ENCODE data around the gene FOXO6.

Gene FOXO6

DNA sequence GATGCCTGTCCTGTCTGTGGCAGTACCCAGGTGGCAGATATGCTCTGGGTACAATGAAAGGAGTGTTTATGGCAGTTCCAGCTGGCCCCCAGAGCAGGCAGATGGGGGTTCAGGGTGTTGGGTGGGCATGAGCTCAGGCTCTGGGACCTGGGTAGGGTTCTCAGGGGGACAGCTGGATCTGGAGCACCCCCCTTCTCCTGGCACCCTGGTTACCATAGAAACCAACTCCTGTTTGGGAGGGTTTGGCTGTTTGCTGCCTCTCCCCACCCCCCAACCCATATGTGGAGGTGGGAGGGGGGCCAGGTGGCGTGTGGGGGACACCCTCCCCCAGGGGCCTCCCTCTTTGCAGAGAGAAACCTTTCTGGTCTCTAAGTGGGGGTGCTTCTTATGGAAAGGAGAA, 7.1 kb downstream of the FOXO6 start:
- DNase-seq, result no peak

DNA sequence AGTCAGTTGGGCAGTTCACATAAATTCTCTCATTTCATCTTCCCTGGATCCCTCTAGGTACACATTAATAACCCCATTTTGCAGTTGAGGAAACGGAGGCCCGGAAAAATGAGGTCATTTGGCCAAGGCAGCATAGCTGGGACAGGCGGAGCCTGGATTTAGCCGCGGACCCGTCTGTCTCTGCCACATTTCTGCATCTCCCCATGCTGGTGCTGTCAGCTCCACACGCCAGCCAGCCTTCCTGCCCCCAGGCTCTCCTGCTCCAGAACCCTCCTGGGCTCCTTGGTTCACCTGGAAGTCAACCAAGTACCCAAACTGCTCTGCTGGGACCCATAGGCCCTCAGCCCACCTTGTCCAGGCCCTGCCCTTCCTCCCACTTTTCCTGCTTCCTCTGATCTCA, 7.6 kb downstream of the FOXO6 start:
- no peak for DNase-seq

DNA sequence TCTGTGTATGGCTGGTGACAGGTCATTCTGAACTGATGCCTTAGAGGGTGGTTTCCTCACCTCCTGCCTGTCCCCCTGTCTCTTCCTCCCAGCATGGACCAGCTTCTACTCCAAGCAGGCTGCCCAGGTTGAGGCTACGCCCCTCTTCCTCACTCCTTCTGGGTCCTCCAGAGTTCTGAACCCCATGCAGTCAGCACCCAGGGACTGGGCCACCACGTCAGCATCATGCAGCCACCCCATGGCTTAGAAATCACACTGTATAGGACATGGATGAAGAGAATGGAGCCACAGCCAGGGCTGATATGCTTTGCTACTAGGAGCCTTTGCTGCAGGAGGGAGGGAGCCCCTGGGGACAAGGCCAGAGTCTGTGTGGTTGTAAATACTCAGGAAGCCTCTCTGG, 8.3 kb downstream of the FOXO6 start:
- DNase-seq, result no peak

DNA sequence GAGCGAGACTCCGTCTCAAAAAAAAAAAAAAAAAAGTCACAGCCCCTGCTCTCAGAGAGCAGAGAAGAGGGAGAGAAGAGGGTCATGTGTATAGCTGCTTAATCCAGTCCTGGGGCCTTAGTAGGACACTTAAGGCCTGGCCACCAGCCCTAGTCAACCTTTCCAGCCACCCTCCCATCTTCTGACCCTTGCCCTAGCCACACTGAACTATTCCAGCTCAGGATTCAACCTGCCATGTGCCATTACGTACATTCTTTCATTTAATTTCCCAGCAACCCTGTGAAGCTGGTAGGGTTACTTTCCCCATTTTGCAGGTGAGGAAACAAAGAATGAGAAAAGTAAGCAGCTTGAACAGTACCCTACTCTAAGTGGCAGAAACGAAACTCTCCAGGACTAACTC, 9.0 kb downstream of the FOXO6 start:
- DNase-seq, result no peak

DNA sequence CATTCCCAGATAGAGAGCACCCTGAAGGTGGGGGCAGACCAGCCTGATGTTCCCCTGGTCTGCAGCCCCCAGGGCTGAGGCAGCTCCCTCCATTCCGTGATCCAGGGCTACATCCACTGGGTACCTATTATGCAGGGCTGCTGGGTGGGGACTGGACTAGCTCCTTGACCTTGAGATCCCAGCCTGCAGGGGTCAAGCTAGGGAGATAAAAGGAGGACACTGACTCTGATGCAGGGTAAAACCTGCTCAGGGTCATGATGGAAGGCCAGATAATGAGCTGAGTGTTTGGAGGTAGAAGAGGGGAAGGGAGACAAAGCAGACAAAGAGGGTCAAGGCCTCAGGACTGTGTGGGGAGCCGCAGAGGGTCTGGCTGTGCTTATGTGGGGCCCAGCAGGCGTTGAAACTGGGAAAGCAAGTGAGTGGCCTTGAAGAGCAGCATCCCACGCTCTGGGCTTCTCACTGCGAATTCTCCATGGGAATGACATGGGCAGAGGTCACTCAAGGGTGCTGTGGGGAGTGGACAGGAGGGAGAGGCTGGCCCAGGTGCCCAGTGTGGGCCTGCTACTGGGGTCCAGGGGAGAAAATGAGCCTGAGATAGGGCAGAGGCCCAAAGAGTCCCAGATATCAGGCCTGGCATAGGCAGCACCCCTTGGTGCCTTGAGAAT, 9.7 kb downstream of the FOXO6 start:
- DNase-seq, result no peak

DNA sequence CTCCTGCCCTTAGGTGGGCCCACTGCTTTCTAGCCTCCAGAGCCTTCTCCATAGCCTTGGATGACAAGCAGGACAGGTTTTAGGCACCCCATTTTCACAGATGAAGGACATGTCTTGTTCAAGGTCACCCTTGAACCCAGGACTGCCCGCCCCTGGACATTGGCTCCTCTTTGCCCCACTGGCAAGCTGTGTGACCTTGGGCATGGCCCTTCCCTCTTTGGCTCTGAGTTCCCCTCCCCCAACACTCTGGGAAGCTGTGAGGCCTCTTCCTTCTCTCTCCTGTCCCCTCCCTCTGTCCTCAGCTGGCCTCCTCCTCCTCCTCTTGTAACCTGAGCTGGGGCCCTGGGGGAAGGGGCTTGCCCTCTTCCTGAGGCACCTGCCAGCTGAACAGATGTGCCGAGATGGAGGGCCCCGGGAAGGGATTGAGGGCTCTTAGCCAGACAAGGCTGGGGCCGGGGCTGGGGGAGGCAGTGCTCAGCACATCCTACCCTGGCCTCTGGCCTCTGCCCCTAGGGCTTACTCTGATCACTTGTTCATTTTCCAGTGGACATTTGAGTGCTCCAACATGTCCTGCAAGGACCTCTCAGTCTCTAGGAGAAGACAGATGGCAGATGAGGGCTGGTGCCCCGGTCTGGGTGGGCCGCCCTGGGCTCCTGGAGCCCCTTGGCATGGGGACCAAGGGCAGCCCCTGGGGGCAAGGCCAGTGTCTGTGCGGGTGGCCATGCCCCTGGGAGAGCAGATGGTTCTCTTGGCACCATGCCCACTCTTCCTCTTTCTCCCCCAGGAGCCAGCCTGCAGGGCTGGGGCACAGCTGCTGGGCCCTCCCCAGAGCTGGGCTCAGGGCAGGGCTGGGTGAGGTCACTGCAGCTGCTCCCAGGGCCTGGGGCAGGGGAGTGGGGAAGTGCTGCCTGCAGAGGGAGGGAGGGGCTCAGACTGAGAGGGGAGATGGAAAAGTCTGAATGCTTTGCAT, 10.7 kb downstream of the FOXO6 start:
- peak; percentile 94 for DNase-seq

DNA sequence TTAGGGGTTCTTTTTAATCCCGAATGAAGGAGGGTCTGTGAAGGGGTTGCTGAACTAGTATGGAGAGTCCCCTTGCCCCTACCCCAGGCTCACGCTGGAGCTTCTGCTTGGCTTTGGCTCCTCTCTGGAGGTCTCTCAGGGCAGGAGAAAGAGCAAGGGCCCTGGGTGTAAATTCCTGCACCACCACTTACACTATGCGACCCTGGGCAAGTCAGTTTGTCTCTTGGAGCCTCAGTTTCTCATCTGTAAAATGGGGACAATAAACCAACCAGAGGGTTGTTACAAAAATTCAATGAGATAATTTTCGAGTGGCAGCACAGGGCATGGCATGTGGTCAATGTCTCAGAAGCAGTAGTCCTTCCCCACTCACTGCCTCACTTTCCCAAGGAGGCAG, 11.4 kb downstream of the FOXO6 start:
- no peak for DNase-seq

DNA sequence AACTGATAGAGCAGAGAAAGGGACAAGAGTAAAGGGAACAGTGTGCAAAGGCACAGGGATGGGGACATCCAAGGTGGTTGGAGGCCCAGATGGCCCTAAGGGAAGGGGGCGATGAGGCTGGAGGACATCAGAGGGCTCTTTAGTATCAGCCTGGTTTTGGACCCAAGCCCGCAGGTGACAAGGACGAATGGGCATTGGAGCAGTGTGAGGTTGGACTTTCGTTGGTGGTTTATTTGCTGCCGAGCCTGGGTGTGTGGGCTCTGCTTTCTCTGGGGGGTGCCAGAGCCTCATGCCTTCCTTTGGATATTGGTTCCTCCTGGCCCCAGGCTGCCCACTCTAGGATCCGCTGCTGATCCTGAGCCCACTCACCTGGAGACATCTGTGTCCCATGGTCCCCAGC, 12.1 kb downstream of the FOXO6 start:
- DNase-seq, result no peak

DNA sequence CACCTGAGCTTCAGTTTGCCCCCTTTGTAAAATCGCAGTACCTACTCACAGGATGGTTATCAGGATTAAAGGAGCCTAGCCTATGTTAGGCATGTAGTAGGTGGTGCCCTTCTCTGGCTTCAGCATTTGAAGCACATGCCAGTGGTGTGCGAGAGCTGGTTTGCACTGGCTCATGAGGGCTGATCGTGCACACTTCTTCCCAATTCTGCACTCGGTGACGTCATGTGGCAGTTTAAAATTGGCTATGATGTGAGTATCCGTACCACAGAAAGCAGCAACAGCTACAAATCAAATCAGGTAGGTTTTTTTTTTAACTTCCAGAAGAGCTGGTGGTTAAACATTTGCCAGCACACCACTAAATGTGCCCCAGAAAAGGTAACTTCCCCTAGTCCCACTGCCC, 13.5 kb downstream of the FOXO6 start:
- DNase-seq, result no peak

DNA sequence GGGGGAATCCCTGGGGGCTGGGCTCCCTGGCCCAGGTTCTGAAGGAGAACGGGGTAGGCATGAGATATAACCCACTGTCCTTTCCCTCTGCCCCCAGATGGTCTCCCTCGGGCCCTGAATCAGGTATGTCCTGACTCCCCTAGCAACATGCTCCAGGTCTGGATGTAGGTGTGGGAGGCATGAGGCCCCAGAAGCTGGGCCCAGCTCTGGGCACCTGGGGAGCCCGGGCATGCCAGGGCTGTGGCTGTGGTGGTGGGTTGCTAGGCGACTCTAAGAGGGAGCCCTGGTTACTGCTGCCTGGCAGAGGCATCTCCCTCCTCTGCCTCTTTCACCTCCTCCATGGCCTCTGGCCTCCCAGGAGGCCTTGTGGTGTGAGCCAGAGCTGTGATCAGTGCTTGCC, 16.2 kb downstream of the FOXO6 start:
- DNase-seq, result no peak

DNA sequence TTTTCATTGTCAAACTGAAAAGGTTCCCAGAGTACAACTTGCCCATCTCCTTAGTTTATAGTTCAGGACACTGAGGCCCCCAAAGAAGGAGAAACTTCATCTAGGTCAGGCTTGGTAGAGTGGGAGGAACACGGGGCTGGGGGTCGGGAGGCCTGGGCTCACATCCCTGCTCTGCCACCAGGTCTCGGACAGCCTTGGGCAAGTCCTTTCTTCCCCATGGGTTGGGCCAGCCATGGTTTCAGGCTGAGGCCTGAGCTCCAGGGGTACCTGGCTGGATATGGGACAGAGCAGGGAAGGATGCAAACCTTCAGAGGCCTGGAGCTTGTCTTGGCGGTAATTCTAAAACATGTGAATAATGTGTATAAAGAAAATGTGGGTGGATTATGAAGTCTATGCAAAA, 17.0 kb downstream of the FOXO6 start:
- DNase-seq, result no peak

DNA sequence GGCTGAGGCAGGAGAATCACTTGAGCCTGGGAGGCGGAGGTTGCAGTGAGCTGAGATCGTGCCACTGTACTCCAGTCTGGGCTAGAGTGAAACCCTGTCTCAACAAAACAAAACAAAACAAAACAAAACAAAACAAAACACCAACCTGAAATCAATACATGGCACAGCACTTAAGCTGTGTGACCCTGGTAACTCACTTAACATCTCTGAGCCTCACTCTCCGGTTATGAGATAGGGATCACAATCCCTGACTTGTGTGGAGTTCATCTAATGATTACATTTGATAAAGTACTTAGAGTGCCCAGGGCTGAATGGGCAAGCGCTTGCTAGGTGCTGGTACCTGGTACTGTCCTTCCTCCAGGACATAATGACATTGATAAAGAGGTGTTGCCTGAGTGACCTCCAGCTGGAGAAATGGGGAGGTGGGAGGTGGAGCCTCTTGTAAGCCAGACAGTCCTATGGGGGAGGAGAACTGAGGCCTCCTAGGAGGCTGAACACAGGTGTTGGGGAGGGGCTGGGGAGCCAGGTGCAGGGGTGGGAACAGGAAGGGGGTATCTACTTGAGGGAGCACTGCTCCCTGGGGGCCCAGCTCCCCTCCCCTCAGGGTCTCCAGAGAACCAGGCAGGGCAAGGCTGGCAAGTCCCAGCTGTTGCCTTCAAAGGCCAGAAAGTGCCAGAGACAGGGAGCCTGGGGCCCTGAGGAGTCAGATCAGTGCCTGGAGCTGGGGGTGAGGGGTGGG, 17.9 kb downstream of the FOXO6 start:
- no peak for DNase-seq

DNA sequence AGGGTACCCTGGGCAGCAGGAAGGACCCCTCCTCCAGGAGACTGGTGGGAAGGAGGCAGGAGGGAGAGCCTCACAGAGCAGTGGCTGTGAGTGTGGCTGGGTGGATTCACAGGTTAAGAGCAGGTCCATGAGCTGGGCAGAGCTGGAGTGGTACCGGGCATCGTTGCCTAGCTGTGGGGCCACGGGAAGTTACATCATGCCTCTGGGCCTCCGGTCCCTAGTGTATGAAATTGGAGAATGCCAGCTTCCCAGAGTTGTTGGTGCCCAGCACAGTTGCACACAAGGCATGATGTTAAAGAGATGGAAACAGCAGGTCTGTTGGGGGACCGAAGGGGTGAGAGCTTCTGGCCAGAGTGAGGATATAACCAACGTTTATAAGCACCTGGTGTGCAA, 18.5 kb downstream of the FOXO6 start:
- DNase-seq, result peak; percentile 39

DNA sequence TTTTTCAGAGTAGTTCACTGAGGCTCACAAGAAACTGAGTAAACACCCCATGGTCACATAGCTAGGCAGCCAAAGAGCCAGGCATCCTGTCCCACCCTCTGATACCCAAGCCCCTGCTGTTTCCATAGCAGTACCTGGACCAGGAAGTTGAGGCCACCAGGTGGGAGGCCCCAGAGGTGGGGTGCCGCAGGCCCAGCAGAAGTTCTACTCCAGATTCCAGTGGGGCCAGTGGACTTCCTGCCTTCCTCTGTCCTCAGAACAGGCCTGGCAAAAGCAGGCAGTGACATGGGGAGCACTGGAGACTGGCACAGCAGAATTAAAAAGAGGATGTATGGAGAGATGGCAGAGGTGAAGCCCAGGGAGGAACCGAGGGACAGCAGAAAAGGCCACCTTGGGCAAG, 19.0 kb downstream of the FOXO6 start:
- no peak for DNase-seq

DNA sequence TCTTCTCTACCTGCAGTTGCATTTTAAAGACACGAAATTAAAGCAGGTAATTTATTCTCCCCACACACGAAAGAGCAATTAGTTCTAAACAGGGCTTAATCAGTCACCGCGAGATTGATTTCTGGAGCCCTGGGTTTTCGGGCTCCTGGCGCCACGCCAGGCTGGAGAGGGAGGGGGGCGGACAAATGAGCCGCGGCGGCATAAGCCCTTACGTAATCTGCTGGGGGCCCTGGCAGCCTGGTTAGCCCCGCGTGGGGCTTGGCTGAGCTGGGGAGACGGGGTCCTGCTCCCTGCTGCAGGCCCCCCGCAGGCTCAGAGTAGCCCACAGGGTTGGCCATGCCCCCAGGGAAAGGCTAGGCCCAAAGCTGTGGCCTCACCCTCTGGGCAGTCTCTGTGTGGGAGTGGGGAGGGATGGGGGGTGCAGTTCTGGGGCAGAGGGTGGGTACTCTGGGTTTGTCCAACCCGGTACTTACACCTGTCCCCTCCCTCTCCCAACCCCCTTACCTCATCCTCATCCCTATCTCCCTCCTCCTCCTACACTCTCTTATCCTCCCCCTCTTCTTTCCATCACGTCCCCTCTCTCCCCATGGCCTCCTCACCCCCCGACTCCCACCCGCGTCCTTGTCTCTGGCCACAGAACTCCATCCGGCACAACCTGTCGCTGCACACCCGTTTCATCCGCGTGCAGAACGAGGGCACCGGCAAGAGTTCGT, 19.9 kb downstream of the FOXO6 start:
- peak; percentile 70 for DNase-seq

DNA sequence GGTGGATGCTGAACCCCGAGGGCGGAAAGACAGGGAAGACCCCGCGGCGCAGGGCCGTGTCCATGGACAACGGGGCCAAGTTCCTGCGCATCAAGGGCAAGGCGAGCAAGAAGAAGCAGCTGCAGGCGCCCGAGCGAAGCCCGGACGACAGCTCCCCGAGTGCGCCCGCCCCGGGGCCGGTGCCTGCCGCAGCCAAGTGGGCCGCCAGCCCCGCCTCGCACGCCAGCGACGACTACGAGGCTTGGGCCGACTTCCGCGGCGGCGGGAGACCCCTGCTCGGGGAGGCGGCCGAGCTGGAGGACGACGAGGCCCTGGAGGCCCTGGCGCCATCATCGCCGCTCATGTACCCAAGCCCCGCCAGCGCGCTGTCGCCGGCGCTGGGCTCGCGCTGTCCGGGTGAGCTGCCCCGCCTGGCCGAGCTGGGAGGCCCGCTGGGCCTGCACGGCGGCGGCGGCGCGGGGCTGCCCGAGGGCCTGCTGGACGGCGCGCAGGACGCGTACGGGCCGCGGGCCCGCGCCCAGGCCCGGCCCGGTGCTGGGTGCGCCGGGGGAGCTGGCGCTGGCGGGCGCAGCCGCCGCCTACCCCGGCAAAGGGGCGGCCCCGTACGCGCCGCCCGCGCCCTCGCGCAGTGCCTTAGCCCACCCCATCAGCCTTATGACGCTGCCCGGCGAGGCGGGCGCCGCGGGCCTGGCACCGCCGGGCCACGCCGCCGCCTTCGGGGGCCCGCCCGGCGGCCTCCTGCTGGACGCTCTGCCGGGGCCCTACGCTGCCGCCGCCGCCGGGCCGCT, 20.7 kb downstream of the FOXO6 start:
- DNase-seq, result no peak

DNA sequence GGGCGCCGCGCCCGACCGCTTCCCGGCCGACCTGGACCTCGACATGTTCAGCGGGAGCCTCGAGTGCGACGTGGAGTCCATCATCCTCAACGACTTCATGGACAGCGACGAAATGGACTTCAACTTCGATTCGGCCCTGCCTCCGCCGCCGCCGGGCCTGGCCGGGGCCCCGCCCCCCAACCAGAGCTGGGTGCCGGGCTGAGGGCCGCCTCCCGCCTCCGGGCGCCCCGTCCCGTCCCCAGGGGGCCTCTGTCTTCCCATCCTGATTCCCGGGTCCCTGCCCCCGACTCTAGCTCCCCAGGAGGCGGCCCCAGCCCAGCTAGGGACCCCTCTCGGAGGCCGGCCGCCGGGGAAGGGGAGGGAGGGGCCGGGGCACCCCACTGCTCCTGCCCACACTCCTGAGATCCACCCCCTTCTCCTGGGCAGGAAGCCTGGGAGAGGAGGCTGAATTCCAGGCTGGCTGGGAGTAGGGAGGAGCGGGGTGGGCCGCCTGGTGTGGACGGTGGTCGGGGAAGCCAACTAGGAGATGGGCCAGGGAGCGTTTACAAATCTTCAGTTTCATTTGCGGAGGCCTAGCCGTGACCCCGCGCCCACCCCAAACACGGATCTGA, 21.4 kb downstream of the FOXO6 start:
- DNase-seq, result no peak

DNA sequence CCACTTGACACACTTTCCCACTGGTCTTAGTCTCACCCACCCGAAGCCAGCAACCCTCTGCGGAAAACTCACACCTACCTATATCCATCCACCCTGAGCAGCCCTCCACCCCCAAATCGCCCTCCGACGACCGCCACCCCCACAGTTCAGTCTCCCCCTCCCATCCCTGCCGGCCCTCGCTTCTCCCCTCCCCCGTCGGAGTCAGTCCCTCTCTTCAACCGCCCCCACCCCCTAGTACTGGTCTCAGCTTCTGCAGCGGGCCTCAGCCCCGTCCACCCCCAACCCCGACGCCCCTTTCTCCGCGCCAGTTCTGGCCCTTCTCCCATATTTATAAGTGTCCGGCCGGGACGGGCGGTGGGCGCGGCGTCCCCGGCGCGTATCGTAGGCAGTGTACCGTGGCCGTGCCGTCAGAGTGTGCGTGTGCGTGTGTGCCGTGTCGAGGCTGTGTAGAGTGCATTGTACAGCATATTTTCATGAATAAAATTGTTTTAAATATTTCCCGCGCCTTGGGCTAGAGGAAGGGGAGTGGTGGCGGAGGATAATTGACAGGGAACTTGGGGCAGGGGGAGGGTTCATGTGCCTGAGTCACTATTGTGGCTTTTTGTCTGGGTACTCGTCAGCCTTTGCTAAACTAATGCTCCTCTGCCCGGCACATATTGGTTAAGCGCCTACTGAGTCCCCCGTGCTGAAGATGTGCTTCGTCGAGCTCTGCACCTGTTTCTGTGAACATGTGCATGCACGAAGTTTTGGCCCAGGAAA, 22.0 kb downstream of the FOXO6 start:
- no peak for DNase-seq

DNA sequence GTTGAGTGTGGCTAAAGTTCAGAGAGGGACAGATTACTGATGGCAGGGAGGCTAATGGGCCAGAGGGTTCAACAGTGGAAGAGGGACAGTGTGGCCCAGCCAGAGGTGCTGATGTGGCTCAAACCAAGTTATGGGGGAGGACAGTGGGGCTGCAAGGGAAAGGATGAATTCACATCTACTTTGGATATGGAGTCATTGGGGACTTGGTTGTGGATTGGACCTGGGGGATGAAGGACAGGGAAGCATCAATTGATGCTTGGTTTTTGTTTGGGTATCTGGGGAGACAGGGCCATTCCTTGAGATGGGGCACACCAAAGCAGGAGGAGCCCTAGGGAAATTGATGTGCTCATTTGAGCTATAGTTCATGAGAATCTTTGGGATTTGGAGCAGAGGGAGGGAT, 23.3 kb downstream of the FOXO6 start:
- no peak for DNase-seq

DNA sequence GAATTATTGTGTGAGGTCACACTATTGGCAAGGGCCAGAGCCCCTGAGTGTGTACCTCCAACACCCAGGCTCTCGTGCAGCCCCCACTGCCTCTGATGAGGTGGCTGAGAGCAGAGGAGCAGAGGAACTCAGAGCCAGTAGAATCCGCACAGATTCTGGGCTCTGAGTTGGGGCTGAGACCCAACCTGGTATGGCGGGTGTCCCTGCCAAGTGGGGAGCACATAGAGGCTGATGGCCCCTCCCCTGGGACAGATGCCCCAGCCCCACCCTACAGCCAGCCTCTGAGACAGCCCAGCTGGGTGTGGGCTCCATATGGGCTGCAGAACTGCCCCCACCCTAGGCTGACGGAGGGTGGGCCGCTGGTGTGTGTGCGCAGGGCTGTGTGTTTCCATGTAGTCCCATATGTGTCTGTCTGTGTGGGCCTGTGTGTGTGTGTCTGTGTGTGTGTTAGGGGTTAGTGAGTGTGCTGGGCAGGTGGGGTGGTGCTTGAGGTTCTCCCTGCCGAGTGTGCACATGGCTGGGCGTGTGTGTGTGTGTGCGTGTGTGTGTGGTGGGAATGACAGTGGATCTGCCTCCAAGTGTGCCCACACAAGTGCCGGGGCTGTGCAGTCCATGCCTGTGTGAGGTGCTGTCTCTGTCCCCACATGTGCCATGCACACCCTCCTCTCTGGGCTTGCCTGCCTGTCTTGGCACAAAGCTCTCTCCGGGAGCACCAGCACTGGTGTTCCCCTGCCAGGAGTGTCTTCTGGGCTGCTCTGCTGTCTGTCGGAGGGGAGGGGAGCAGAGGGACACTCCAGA, 24.4 kb downstream of the FOXO6 start:
- no peak for DNase-seq

Measured in NCI-H1092 (cell line).